ENCODE results near the gene HPGDS. TPM values are rescaled to one million over a fixed set of nuclear protein-coding genes. Genes with fewer than 3 reads are reported as not detected.

The HPGDS gene
- polyA plus RNA-seq, 1 of the 3 experiments (the other 2 are of a cell fraction), result not detected

GRCh38 chr4:94333866-94334265 lies 8.8 kb downstream of the HPGDS start:
- 66% methylated on average over 3 of the region's 3 CpGs for WGBS (ENCODE audit: low lambda C conversion rate)
- no peaks in the 10 kb centered on the region for H3K4me1 ChIP-seq (ENCODE audit: control insufficient read depth in 1 of 2, insufficient read depth in 2 of 2, low read depth in 1 of 2, low read length in 1 of 2)
- H4K20me1 ChIP-seq (ENCODE audit: insufficient read depth), result no peaks in the 10 kb centered on the region
- no peaks in the 10 kb centered on the region for H3K27me3 ChIP-seq (ENCODE audit: insufficient read depth)
- TF ChIP-seq TEAD4 (IDR thresholded peaks at IDR 0.05; ENCODE audit: borderline replicate concordance, insufficient read depth) (no peak), IRF3 (IDR thresholded peaks at IDR 0.05; ENCODE audit: low read depth, low read length) (no peak), RFX5 (IDR thresholded peaks at IDR 0.05; ENCODE audit: low read length) (no peak), ZBTB33 (IDR thresholded peaks at IDR 0.05; ENCODE audit: borderline replicate concordance, low read depth) (no peak), MEF2A (IDR thresholded peaks at IDR 0.05; ENCODE audit: borderline replicate concordance, low read depth) (no peak), GATA2 (CRISPR knock-in tag; IDR thresholded peaks at IDR 0.05) (no peak), SIN3A (IDR thresholded peaks at IDR 0.05; ENCODE audit: borderline replicate concordance, low read depth, low read length) (no peak), GABPA (IDR thresholded peaks at IDR 0.05; ENCODE audit: low read depth) (no peak), NRF1 (IDR thresholded peaks at IDR 0.05; ENCODE audit: low read depth, low read length) (no peak), EP300 (IDR thresholded peaks at IDR 0.05; ENCODE audit: borderline replicate concordance in 1 of 2, low read depth in 1 of 2, low read length in 1 of 2) (no peak), PBX3 (IDR thresholded peaks at IDR 0.05) (no peak), TCF12 (IDR thresholded peaks at IDR 0.05) (no peak)
- no peaks in the 10 kb centered on the region for H3K79me2 ChIP-seq (ENCODE audit: insufficient read depth)
- H3K4me2 ChIP-seq, result no peak overlapping the region
- H3K9ac ChIP-seq, result no peak overlapping the region
- no peaks in the 10 kb centered on the region for H3K9me3 ChIP-seq
- no peaks in the 10 kb centered on the region for H3F3A ChIP-seq (replicated peaks; ENCODE audit: insufficient read depth)
- ChIA-PET CTCF (interaction anchor here (0.7 to 3.2 kb wide), 3 partner anchors 10 to 56 kb away, joined by 3 to 11 read pairs (median 3); partner anchors contain the start of gene HPGDS), POLR2A (no interaction called here)
- H2AFZ ChIP-seq (ENCODE audit: low read depth), result no peak overlapping the region
- no peaks in the 10 kb centered on the region for H3K9me2 ChIP-seq
- no peak for DNase-seq
- H3K27ac ChIP-seq (ENCODE audit: low read depth in 2 of 2, low read length in 1 of 2), result no peak overlapping the region
- no peaks in the 10 kb centered on the region for H3K36me3 ChIP-seq (replicated peaks in 1 of 2; ENCODE audit: control insufficient read depth in 1 of 2, insufficient read depth in 2 of 2, low read length in 1 of 2)
- H3K4me3 ChIP-seq (ENCODE audit: low read depth in 2 of 2, low read length in 1 of 2), result no peak overlapping the region

- POLR2A ChIA-PET, result no interaction called here
- Histone ChIP-seq H3K27ac (ENCODE audit: low read depth in 2 of 2, low read length in 1 of 2) (no peak overlapping the region), H3K9me3 (no peaks in the 10 kb centered on the region), H3K79me2 (ENCODE audit: insufficient read depth) (no peaks in the 10 kb centered on the region), H3K4me3 (ENCODE audit: low read depth in 2 of 2, low read length in 1 of 2) (no peak overlapping the region), H3K9me2 (no peaks in the 10 kb centered on the region), H3K4me2 (no peak overlapping the region), H2AFZ (ENCODE audit: low read depth) (no peak overlapping the region), H4K20me1 (ENCODE audit: insufficient read depth) (no peaks in the 10 kb centered on the region), H3K27me3 (ENCODE audit: insufficient read depth) (no peaks in the 10 kb centered on the region), H3K36me3 (replicated peaks in 1 of 2; ENCODE audit: control insufficient read depth in 1 of 2, insufficient read depth in 2 of 2, low read length in 1 of 2) (no peaks in the 10 kb centered on the region), H3K9ac (no peak overlapping the region), H3F3A (replicated peaks; ENCODE audit: insufficient read depth) (no peaks in the 10 kb centered on the region), H3K4me1 (ENCODE audit: control insufficient read depth in 1 of 2, insufficient read depth in 2 of 2, low read depth in 1 of 2, low read length in 1 of 2) (no peaks in the 10 kb centered on the region)
- CTCF ChIA-PET, result interaction anchor here (0.7 to 3.2 kb wide), 4 partner anchors 11 to 58 kb away, joined by 3 to 11 read pairs (median 3); partner anchors contain the start of gene HPGDS
- 48% methylated on average over 5 of the region's 5 CpGs for WGBS (ENCODE audit: low lambda C conversion rate)
- DNase-seq, result no peak
- TF ChIP-seq EZH2phosphoT487 (IDR thresholded peaks at IDR 0.05; ENCODE audit: borderline replicate concordance, low read depth), result no peak
- no peak for TF ChIP-seq EP300 (IDR thresholded peaks at IDR 0.05; ENCODE audit: borderline replicate concordance in 1 of 2, low read depth in 1 of 2, low read length in 1 of 2)
- TF ChIP-seq MEF2A (IDR thresholded peaks at IDR 0.05; ENCODE audit: borderline replicate concordance, low read depth), result no peak
- no peak for TF ChIP-seq RCOR1 (IDR thresholded peaks at IDR 0.05; ENCODE audit: low read length)
- TF ChIP-seq NRF1 (IDR thresholded peaks at IDR 0.05; ENCODE audit: low read depth, low read length), result no peak
- no peak for TF ChIP-seq ELF1 (IDR thresholded peaks at IDR 0.05)
- no peak for TF ChIP-seq PBX3 (IDR thresholded peaks at IDR 0.05)
- no peak for TF ChIP-seq RFX5 (IDR thresholded peaks at IDR 0.05; ENCODE audit: low read length)
- TF ChIP-seq CTCF (IDR thresholded peaks at IDR 0.05), result peak; percentile 48
- TF ChIP-seq NFIC (IDR thresholded peaks at IDR 0.05; ENCODE audit: borderline replicate concordance), result no peak
- no peak for TF ChIP-seq IRF3 (IDR thresholded peaks at IDR 0.05; ENCODE audit: low read depth, low read length)
Measured at GRCh38 chr4:94332983-94333590, 9.5 kb downstream of the HPGDS start.

All from SK-N-SH (cell line).